Measurements from ENCODE around the gene FZD4. TPM values are rescaled to one million over a fixed set of nuclear protein-coding genes. Genes with fewer than 3 reads are reported as not detected.

The FZD4 gene
- total and polyA plus RNA-seq, 9 donors = 14.0 to 53.5 (median 23.3) TPM

GRCh38 chr11:86978756-86979608 lies 23.8 kb upstream of the FZD4 start:
- no peaks in the 10 kb centered on the region for H3K36me3 ChIP-seq
- 31 to 41% (median 37%) methylated on average over 3 of the region's 3 CpGs for WGBS, 3 donors
- peak overlapping the region in 1 of 2 donors; percentile 25 for H3K27ac ChIP-seq
- no peak for DNase-seq
- peaks cover 11% of the 10 kb centered on the region for H3K4me1 ChIP-seq (ENCODE audit: insufficient read depth)
- H3K9me3 ChIP-seq = no peaks in the 10 kb centered on the region
- H3K27me3 ChIP-seq = no peaks in the 10 kb centered on the region
- TF ChIP-seq CTCF (IDR thresholded peaks at IDR 0.05) (no peak), EP300 (IDR thresholded peaks at IDR 0.05) (no peak), POLR2A (IDR thresholded peaks at IDR 0.05) (no peak)
- H3K4me3 ChIP-seq = no peak overlapping the region
- intact Hi-C loops (cut with DNase I) = no loop called here

- peak overlapping the region in 1 of 2 donors; percentile 25 for H3K27ac ChIP-seq
- H3K9me3 ChIP-seq = no peaks in the 10 kb centered on the region
- 81 to 84% (median 82%) methylated on average over 7 of the region's 7 CpGs for WGBS, 3 donors
- no peaks in the 10 kb centered on the region for H3K36me3 ChIP-seq
- no peaks in the 10 kb centered on the region for H3K27me3 ChIP-seq
- intact Hi-C loops (cut with DNase I) = no loop called here
- H3K4me3 ChIP-seq = no peak overlapping the region
- TF ChIP-seq CTCF (IDR thresholded peaks at IDR 0.05) (no peak), EP300 (IDR thresholded peaks at IDR 0.05) (no peak)
- H3K4me1 ChIP-seq (ENCODE audit: insufficient read depth) = peaks cover 11% of the 10 kb centered on the region
- peak in 2 of 5 donors; percentile 16 to 53 for DNase-seq
These were observed 23.1 kb upstream of the FZD4 start for GRCh38 chr11:86978247-86978646.

DNA sequence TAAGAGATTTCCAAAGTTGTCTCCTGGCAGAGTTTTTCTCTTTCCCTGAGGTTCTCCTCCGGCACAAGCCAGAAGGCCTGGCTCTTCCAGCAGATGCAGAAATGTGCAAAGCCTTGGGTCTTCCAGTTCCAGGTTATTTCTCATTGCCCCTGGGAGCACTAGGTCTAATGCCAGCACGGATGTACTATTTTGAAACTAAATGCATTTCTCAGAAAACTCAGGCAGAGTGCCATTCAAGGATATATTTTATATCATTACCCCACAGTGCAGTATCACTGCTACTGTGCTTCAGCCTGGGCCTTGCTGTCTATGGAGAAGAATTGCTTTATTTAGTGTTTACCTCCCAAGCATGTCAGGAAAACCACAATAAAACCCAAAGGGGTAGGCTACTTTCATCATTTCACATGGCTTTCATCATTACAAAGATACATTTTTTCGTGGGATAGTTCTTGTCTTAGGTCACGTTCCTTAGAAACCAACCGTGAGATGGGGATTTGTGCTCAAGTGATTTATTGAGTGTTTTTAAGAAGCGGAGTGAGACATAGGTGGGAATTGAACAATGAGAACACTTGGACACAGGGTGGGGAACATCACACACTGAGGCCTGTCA lies 22.4 kb upstream of the FZD4 start:
- TF ChIP-seq POLR2A (IDR thresholded peaks at IDR 0.05) (no peak), CTCF (IDR thresholded peaks at IDR 0.05) (no peak), EP300 (IDR thresholded peaks at IDR 0.05) (no peak)
- H3K36me3 ChIP-seq = no peaks in the 10 kb centered on the region
- peaks cover 10% of the 10 kb centered on the region for H3K4me1 ChIP-seq (ENCODE audit: insufficient read depth)
- H3K9me3 ChIP-seq = no peaks in the 10 kb centered on the region
- WGBS, 3 donors = 72 to 85% (median 75%) methylated on average over 6 of the region's 6 CpGs
- no peaks in the 10 kb centered on the region for H3K27me3 ChIP-seq
- peak in 1 of 5 donors; percentile 37 for DNase-seq
- intact Hi-C loops (cut with DNase I) = no loop called here
- no peak overlapping the region for H3K4me3 ChIP-seq
- no peak overlapping the region for H3K27ac ChIP-seq

DNA sequence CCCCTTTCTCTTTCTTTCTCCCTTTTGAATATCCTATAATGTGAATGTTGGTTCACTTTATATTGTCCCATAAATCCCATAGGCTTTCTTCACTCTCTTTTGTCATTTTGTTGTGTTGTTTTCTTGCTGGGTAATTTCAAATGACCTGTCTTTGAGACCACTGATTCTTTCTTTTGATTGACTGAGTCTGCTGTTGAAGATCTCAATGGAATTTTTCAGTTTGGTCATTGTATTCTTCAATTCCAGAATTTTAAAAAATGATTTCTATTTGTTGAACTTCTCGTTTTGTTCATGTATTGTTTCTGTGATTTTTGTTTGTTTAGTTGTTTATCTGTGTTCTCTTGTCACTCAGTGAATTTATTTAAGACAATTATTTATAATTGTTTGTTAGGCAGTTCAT lies 17.5 kb upstream of the FZD4 start:
- Histone ChIP-seq H3K27ac (no peak overlapping the region), H3K4me1 (ENCODE audit: insufficient read depth) (no peaks in the 10 kb centered on the region), H3K9me3 (no peaks in the 10 kb centered on the region), H3K4me3 (no peak overlapping the region), H3K27me3 (no peaks in the 10 kb centered on the region), H3K36me3 (no peaks in the 10 kb centered on the region)
- DNase-seq = no peak
- intact Hi-C loops (cut with DNase I) = no loop called here
- WGBS, 3 donors = 90 to 97% (median 93%) methylated on average over 1 of the region's 1 CpG
- TF ChIP-seq CTCF (IDR thresholded peaks at IDR 0.05) = no peak

All from ovary (tissue), 9 donors.